Measurements from ENCODE around the gene CHST9.

- TF ChIP-seq CTCF (IDR thresholded peaks at IDR 0.05), result no peak
- TF ChIP-seq EP300 (IDR thresholded peaks at IDR 0.05), result no peak
- TF ChIP-seq POLR2A (IDR thresholded peaks at IDR 0.05), result no peak
Measured at GRCh38 chr18:27188309-27188708, 3.2 kb upstream of the CHST9 start.
